IPS-18c (cell line): ENCODE results near the gene TTPAL.

Experiments
- H3K4me3 ChIP-seq: 2 replicates; pipeline ENCODE4 v1.7.0; 2013; ENCODE audit warnings: low read depth, mild to moderate bottlenecking, low read length, moderate library complexity; ENCODE audit not compliant: insufficient read depth
- H3K9me3 ChIP-seq: one replicate; pipeline ENCODE4 v1.6.1; 2013; ENCODE audit warnings: mild to moderate bottlenecking, low read length, moderate library complexity; ENCODE audit not compliant: control insufficient read depth, insufficient read depth

Gene TTPAL

DNA sequence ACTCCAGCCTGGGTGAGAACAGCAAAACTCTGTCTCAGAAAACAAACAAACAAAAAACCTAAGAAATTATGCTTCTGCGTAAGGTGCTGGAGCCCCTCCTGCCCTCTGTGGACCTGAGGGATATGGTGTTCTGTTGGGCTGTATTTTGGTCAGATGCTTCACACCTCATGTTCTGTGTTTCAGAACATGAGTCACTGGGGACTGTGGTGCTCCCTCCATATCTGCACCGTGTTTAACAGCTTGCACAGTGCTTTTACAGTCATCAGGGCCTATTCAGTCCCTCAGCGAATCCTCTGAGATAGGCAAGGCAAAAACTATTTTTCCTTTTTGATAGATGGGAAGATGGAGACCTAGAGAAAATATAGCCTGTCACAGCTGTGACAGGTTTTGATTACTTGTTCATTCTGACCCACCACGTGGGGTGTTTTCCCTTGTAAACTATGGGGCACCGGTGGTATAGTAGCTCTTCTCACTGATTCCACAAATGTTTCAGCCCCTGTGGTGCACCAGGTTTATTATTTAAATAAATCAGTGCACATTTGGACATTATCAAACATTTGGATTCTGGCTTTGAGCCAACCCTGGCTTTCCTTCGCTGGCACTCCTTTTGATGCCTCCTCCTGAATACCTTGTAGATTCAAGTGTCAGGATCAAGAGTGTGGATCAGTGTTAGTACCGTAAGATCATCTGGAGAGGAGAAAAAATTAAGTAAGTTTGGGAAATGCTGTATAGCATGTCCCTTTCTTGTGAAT is 9.6 kb downstream of the TTPAL start:
- H3K9me3 ChIP-seq: no peaks in the 10 kb centered on the region
- no peak overlapping the region for H3K4me3 ChIP-seq

DNA sequence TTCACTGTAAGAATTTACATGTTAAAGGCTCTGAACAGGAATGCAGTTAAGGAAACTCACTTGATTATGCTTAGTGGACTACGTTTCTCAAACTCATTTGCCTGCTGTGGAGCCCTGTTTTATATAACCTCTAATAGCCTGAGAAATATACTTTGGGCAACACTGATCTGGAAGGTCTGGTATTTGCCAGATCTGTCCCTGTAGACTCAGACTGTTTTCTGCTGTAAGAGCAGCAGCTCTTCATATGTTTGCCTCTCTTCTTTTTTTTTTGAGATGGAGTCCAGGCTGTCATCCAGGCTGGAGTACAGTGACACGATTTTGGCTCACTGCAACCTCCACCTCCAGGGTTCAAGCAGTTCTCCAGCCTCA is 10.1 kb downstream of the TTPAL start:
- no peaks in the 10 kb centered on the region for H3K9me3 ChIP-seq
- no peak overlapping the region for H3K4me3 ChIP-seq

GRCh38 chr20:44488551-44488950 is 12.9 kb downstream of the TTPAL start:
- Histone ChIP-seq H3K9me3 (no peaks in the 10 kb centered on the region), H3K4me3 (no peak overlapping the region)

DNA sequence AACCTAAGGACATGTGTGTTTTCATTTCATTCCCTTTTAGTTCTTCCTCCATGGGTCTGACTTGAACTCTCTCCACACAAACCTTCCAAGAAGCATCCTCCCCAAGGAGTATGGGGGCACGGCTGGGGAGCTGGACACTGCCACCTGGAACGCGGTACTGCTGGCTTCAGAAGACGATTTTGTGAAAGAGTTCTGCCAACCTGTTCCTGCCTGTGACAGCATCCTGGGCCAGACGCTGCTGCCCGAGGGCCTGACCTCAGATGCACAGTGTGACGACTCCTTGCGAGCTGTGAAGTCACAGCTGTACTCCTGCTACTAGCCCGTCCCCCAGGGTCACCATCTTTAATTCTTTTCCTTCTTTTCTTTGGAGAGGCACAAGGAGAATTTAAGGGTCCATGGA is 13.5 kb downstream of the TTPAL start:
- Histone ChIP-seq H3K4me3 (no peak overlapping the region), H3K9me3 (no peaks in the 10 kb centered on the region)

DNA sequence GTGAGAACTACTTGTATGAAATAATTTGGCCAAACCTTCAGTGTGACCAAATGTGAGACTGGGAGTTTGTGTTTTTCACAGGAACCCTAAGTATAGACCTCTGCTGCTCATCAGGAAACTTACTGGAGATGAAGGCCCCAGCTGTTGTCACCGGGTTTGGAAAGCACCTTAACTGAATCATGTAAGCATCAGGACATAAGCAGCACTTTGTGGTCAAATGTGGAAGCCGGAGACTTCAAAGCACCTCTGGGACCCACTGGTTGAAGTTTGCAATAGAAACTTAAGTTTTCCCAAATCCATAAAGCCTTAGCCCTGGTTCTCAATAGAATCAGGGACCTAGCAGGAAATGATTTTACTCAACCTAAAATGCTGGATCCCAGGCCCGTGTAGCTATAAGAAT is 14.3 kb downstream of the TTPAL start:
- H3K4me3 ChIP-seq: no peak overlapping the region
- H3K9me3 ChIP-seq: no peaks in the 10 kb centered on the region

- no peaks in the 10 kb centered on the region for H3K9me3 ChIP-seq
- no peak overlapping the region for H3K4me3 ChIP-seq
These were observed 16.1 kb downstream of the TTPAL start for GRCh38 chr20:44491635-44492395.

GRCh38 chr20:44494266-44494665 is 18.6 kb downstream of the TTPAL start:
- Histone ChIP-seq H3K9me3 (no peaks in the 10 kb centered on the region), H3K4me3 (no peak overlapping the region)

GRCh38 chr20:44494681-44495080 is 19.0 kb downstream of the TTPAL start:
- Histone ChIP-seq H3K9me3 (no peaks in the 10 kb centered on the region), H3K4me3 (no peak overlapping the region)

DNA sequence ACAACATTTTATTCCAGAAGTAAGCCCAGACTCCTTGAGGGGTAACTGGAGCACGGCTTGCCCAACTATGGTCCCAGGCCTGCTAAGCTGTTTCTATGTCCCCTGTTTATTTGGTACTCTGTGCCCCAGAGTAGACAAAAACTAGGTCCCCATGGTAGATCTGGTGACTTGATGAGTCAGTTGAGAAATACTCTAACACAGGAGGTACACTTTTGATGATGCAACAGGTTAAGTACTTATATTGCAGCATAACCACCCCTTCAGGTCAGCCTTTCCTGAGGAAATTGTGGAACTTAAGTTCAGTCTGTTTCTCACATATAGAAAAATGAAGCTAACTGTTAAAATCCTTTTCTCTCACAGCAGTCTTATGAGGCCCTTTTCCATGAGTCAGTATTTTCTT is 19.6 kb downstream of the TTPAL start:
- Histone ChIP-seq H3K4me3 (no peak overlapping the region), H3K9me3 (no peaks in the 10 kb centered on the region)

DNA sequence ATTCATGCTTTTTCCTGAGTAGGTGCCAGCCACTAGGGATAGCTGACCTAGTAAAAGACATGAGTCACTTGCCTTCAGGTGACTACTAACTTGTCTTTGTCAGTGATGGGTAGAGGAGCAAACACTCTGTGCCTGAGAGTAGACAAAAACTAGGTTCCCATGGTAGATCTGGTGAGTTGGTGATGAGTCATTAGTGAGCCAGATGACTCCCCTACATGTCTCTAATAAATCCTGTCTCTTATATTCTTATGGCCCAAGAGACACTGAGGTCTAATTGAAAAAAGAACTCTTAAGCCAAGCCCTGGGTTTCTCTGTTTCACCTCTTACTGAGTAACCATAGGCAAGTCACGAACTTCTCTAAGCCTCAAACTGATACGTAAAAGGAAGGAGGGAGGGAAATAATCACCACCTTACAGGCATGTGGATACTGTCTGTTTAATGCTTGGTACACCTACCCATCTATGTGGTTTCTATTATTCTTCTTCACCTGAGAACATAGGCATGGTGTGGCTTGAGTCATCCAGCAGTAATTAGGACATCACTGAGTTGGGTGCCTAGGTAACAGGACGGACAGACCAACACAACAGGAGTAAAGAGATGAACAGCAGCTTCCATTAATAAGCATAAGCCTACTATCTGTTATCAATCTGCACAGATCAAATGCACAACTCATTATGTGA is 20.3 kb downstream of the TTPAL start:
- Histone ChIP-seq H3K4me3 (no peak overlapping the region), H3K9me3 (no peaks in the 10 kb centered on the region)

GRCh38 chr20:44496976-44497375 is 21.3 kb downstream of the TTPAL start:
- Histone ChIP-seq H3K9me3 (no peaks in the 10 kb centered on the region), H3K4me3 (no peak overlapping the region)

DNA sequence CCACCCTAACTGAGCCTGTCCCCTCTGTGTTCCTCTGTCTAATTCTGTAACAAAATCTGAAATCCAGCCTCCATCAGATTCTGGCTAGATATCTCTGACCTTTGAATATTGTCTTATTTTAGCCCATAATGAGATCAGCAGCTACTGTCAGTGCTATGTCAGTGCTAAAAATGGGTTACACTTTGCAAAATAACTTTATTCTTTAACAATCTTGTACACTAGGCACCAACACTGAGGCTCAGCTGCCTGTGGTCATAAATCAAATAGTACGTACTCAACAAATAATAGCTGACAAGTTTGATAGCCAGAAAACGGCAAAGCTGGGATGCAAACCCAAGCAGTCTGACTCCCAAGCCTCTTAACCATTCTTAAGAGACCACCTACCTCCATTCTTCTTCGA is 22.1 kb downstream of the TTPAL start:
- no peak overlapping the region for H3K4me3 ChIP-seq
- H3K9me3 ChIP-seq: no peaks in the 10 kb centered on the region

DNA sequence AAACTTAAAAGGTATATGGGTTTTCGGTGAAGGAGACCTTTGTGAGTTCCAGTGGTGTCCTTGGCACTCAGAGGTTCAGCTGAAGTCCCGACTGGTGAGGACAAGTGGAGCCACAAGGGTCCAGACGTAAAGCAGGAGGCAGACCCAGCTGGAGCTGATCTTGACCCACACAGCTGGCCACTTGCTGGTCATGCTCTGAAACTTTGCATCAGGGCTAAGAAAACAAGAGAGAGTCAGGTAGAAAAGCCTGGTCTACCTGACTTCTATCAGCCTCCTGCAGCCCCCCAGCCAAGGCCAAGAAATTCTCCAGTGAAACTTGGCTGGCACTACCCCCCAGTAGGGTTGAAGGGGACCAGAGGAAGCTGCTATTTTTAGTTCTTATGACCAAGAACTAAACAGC is 24.5 kb downstream of the TTPAL start:
- H3K9me3 ChIP-seq: no peaks in the 10 kb centered on the region

DNA sequence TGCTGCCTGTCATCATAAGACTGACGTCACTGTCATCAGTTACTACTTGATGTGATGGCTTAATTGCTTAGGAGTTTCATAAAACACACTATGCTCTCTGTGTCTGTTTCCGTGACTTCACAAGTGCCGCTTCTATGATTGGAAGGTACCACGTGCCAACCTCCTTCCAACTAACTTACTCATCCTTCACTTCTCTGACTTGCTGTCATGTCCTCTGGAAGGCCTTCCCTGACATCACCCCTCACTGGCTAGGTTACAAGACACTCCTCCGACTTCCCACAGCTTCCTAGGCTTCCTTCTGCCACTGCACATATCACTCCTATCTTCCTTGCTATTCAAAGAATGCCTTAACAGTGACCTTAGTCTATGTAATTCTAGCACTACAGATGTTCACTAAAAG is 25.8 kb downstream of the TTPAL start:
- H3K9me3 ChIP-seq: peaks cover 2% of the 10 kb centered on the region
- H3K4me3 ChIP-seq: no peak overlapping the region

More for the DNA sequence above, 24.5 kb downstream of the TTPAL start:
- no peak overlapping the region for H3K4me3 ChIP-seq

DNA sequence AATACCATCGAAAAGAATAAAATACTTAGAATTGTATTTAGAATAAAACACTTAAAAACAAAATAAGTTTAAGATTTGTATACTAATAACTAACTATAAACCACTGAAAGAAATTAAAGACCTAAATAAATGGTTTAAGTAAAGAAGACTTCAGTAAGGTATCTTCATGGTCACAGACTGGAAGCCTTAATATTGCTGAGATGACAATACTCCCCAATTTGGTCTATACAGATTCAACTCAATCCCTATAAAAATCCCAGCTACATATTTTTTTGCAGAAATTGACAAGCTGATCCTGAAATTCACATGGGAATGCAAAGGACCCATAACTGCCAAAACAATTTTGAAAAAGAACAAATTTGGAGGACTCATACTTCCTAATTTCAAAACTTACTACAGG is 27.3 kb downstream of the TTPAL start:
- H3K9me3 ChIP-seq: peaks cover 2% of the 10 kb centered on the region
- no peak overlapping the region for H3K4me3 ChIP-seq

DNA sequence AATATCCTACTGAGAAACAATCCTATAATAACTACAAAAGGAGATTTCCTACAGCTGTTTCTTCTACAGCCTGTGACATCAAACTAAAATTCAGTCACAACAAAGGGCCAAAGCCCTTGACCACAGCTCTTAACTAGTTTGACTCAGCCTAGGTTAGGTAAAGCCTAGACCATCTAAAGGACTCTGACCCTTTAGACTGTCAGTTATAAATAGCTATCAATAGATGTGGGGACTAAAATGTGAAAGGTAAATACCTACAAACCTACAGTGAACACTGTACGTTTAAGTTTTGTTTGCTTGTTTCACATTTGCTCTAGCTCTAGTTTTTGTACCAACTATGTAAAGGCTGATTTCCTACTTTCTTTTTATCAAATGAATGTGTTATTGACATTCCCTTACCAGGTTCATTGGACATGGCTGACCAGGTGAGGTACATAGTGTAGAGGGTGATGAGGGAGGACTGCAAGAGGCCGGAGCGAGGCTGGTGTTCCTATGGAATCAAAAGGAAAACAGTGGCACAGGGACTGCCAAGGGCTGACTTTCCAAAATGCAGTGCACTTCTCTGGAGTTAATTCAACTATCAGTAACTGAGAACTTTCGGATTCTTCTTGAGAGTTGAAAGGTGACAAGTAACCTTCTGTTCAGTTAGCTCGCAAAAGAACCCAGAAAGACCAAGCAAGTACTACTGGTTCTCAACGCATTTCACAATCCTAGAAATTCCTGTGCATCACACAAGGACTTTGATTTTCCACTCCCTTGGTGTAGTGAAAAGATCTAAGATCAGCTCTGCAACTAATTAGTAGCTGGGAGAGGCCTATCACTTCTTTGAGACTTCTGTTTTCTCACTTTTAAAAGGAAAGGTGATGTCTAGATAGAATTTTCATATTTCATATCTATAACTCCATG is 29.0 kb downstream of the TTPAL start:
- Histone ChIP-seq H3K4me3 (no peak overlapping the region), H3K9me3 (peaks cover 2% of the 10 kb centered on the region)

- H3K9me3 ChIP-seq: peaks cover 2% of the 10 kb centered on the region
- H3K4me3 ChIP-seq: no peak overlapping the region
These were observed 34.1 kb downstream of the TTPAL start for GRCh38 chr20:44509762-44510161.
